HEK293T (cell line): ENCODE data around the gene OSGEPL1.

Experiments used
- ARNT ChIP-seq: fragments of 450-650 bp; IDR thresholded peaks from 2 replicates; pipeline ENCODE4 v1.6.1; 2017; ENCODE audit warnings: mild to moderate bottlenecking
- ELF4 ChIP-seq: fragments of 450-650 bp; IDR thresholded peaks from 2 replicates; pipeline ENCODE4 v1.6.1; 2017; ENCODE audit warnings: antibody characterized with exemption

GRCh38 chr2:189783451-189783926, 20.9 kb upstream of the OSGEPL1 start:
- TF ChIP-seq ARNT (no peak), ELF4 (no peak)
